Bone marrow (tissue), 2 donors: Measurements from ENCODE around the gene ADH1C.
"Not testable (repeated sequence)": the region's sequence is repeated elsewhere in the genome, so short reads cannot be mapped to it uniquely, and the experiment has no call there.

ENCODE experiments used
- DNase-seq, 2 donors: peaks; one replicate each; lab custom pipeline; 2025; lab: John Stamatoyannopoulos, UW

Gene ADH1C

GRCh38 chr4:99352602-99353537 is at the start of gene ADH1C:
Gene ADH1C (minus strand): TSS chr4:99352746. CDS start chr4:99352675, 71 bp downstream.
- no peak for DNase-seq

- no peak for DNase-seq
Measured at GRCh38 chr4:99400831-99401230, 48.3 kb upstream of the ADH1C start.

GRCh38 chr4:99399017-99399416 is 46.5 kb upstream of the ADH1C start:
- no peak for DNase-seq

GRCh38 chr4:99395595-99396364 is 43.2 kb upstream of the ADH1C start:
- DNase-seq = no peak

GRCh38 chr4:99394896-99395295 is 42.4 kb upstream of the ADH1C start:
- DNase-seq = no peak

- DNase-seq = no peak
Measured at GRCh38 chr4:99390055-99390454, 37.5 kb upstream of the ADH1C start.

GRCh38 chr4:99389606-99390005 is 37.1 kb upstream of the ADH1C start:
- no peak for DNase-seq

GRCh38 chr4:99383833-99384392 is 31.4 kb upstream of the ADH1C start:
- DNase-seq = no peak

GRCh38 chr4:99383399-99383798 is 30.9 kb upstream of the ADH1C start:
- no peak for DNase-seq

- no peak for DNase-seq
Measured at GRCh38 chr4:99382745-99383360, 30.3 kb upstream of the ADH1C start.

- no peak for DNase-seq
Measured at GRCh38 chr4:99381588-99382175, 29.1 kb upstream of the ADH1C start.

- DNase-seq = no peak
Measured at GRCh38 chr4:99379571-99379970, 27.0 kb upstream of the ADH1C start.

- DNase-seq = no peak
Measured at GRCh38 chr4:99378876-99379275, 26.3 kb upstream of the ADH1C start.

GRCh38 chr4:99377341-99377740 is 24.8 kb upstream of the ADH1C start:
- not testable (repeated sequence) for DNase-seq

- not testable (repeated sequence) for DNase-seq
Measured at GRCh38 chr4:99372464-99372863, 19.9 kb upstream of the ADH1C start.

GRCh38 chr4:99367817-99368216 is 15.3 kb upstream of the ADH1C start:
- not testable (repeated sequence) for DNase-seq

- DNase-seq = no peak
Measured at GRCh38 chr4:99366491-99366890, 13.9 kb upstream of the ADH1C start.

- DNase-seq = no peak
Measured at GRCh38 chr4:99362768-99363167, 10.2 kb upstream of the ADH1C start.

- DNase-seq = no peak
Measured at GRCh38 chr4:99361899-99362275, 9.3 kb upstream of the ADH1C start.

- DNase-seq = no peak
Measured at GRCh38 chr4:99361268-99361898, 8.8 kb upstream of the ADH1C start.

- DNase-seq = no peak
Measured at GRCh38 chr4:99359480-99360204, 7.1 kb upstream of the ADH1C start.
